Right ventricle myocardium superior (tissue), 1 donor: ENCODE results near the gene ASB18. TPM values are rescaled to one million over a fixed set of nuclear protein-coding genes. Genes with fewer than 3 reads are reported as not detected.

Experiments
- ATAC-seq: fragments of 200-7000 bp; cut with Tn5 transposase; one replicate; pipeline ENCODE4 v1.9.1; 2020; ENCODE audit warnings: mild to moderate bottlenecking; ENCODE audit not compliant: poor library complexity
- DNase-seq: peaks from one replicate; pipeline ENCODE4 v3.0.0-alpha.2; 2020
- intact Hi-C: fragments of 100-400 bp; cut with DNase I; formaldehyde crosslinking; loops from one replicate; pipeline ENCODE4 v1.11.2; 2022
- total RNA-seq: library from RNA; stranded (reverse); fragmentation: NEBNext Ultra II Directional; extraction: Animal tissue kit (Norgen Biotek cat#: 25700); gene quantifications from one replicate; pipeline ENCODE4 v1.2.1, GENCODE V29; 2021
- donor health status: DM: no; HTN: yes; CAD: no; lungs with severe emphysema.

ASB18 gene
- total RNA-seq, 1 donor from 2014 or later: 4.5 TPM

DNA sequence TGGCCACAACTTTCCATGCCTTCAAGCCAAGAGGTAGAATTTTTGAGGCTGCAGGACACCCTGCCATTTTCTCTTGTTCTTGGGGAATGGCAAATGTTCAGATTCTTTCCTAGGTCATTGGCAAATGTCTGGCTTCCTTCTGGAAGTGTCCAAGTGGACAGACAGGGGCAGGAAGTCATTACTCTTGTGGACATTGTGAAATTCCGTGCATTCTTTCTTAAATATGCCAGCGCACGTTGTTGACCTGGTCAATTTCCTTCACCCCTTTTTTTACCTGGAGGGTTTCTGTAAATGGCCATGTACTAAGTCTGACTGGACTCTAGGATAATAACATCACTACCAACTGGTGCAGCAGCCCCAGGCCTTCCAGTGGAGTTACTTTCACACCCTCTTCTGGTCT lies 13.9 kb downstream of the ASB18 start:
- no peak for DNase-seq
- intact Hi-C loops: no loop called here

DNA sequence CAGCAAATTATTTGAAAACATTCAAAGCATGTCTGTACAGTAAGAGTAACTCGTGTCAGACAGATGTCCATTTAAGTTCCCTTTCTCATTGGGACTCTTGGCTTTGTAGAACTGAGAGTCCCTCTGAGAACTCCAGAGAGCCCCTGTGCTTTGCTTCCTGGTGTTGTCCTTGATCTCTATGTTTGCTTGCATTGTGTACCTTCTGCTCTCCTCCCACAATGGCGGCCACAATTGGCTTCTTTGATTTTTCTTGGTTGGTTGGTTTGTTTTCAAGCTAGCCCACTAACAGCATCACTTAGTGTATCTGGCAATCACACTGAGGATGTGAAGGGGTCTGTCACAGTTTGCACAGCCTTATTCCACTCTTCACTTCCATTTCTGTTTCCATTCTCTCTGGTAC lies 15.1 kb downstream of the ASB18 start:
- DNase-seq: no peak
- intact Hi-C loops: no loop called here
- no peak for ATAC-seq

More for the DNA sequence above, 13.9 kb downstream of the ASB18 start:
- no peak for ATAC-seq

DNA sequence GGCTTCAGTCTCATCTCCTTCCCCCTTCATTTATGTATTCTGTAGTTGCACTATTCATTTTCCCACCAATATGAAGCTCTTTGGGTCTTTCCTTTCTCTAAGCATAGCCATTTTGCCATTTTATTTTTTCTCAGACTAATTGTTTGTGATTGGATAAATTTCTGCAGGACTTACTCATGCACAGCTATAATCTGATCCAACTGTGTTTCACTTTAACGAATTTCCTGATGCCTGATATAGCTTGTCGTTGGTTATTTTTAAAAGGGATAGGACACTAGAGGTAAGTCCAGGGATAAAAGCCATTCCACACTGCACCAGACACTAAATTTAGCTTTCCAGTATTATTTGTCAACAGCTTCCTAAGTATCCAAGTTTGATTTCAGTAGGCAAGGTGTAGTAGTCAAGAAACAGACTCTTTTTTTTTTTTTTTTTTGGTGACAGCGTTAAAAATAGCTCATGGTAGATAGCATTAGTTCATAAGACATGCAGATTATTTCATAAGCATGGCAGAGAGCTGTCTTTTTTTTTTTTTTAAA lies 17.4 kb downstream of the ASB18 start:
- ATAC-seq: peak; percentile 80
- intact Hi-C loops: no loop called here
- no peak for DNase-seq

DNA sequence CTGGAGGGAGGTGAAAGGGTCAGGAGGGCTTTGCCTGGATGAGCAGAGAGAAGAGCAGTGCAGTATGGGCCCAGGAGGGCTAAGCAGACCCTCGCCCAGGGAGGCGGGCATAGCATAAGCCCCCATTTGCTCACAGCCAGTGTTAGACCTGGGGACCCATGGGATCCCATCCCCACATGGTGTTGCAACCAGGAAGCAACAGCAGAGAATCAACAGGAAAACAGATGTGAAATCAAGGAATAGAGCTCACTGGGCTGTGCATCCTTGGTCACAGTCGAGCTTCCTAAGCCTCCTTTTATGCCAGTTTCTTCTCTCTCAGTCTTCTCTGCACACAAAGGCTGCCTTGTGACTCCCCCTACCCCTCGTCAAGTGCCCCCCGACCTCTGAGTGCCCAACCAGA lies 19.9 kb downstream of the ASB18 start:
- intact Hi-C loops: no loop called here
- ATAC-seq: no peak

DNA sequence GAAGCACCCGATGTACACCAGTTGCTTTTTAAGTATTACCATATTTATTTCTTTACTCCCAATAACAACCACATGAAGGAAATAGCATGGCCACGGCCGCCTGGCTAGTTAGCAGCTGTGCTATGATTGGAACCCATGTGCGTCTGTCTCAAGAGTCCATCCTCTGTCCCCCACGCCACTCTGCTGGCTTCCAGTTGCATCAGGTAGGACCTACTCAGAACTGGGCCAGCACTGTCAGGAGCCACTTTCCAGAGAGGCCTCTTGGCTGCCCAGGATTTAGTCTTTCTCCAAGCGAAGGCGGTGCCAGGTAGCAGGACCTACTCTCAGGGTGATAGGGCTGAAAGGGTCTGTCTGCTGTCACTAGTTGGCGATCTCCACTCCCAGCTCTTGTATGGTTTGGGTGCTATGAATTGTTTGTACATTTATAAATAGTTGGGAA lies 22.1 kb downstream of the ASB18 start:
- intact Hi-C loops: no loop called here
- DNase-seq: no peak
- ATAC-seq: no peak

More for the DNA sequence above, 19.9 kb downstream of the ASB18 start:
- DNase-seq: no peak

DNA sequence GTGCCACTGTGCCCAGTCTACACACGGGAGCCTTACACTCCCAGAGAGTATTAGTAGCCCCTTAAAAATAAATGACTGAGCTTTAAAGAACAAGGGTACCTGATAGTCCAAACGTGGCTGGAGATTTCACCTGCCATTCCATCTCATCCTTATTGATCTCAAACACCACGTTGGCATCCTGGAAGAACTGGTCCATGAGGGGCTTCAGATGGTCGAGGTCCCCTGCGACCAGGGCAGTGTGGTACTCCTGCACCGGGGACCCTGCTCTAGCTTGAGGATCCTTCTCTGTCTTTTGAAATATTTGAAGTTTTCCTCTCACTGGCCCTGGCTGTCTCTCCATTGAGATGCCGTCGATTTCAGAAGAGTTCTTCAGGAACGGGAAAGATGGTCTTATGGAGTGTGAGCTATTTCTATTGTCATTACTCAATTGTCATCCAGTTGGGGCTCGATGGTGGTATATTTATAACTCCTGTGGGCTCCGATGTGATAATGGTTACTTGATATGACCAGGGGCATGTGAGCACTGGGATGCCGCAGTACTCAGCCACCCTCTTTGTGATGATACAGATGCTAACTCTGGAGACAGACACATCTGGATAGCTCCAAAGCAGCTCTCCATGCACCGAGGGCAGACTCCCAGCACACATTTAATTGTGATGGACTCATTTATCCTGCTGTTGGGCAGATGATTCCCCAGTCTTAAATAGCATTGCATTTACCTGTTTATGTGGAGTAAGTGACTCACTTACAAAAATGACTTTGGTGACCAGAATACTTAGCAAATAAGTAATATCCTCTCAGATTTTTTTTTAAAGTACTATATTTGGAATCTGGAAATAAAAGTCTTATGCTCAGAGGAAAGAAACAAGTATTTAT lies 22.8 kb downstream of the ASB18 start:
- intact Hi-C loops: no loop called here
- no peak for DNase-seq
- peak; percentile 4 for ATAC-seq

DNA sequence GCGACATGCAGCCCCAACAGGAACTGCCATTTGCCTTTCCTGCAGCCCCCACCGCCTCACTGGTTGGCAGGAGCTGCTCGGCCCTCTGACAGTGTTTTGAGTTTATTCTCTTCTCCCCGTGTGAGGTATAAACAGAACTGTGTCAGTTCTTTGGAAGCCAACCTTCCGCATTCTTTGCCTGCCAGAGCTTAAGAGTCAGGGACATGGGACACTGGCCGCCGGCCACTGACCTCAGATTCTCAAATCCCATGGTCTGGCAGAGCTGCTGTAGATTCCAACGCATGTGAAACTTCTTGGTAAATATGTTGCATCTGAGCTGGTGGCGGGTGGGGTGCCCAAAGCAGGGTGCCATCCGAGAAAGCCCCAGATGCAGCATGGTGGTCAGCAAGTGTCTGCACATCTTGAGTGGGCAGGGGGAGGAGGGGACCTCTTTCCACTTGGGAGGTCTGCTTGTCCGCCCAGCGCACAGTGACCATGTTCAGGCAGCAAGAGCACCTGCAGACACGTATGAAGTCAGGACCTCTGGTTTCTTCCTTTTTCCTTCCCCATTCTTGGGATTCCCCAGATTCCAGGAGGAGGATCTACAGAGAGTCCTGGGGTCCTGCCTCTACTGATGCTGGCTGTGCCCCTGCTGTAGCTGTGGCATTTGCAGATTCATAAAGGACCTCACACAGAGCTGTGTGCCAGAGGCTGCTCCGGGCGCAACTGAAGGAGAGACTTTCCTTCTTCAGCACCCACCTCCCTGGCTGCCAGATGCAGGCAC lies 23.8 kb downstream of the ASB18 start:
- ATAC-seq: peak; percentile 87
- DNase-seq: peak; percentile 81
- intact Hi-C loops: no loop called here

DNA sequence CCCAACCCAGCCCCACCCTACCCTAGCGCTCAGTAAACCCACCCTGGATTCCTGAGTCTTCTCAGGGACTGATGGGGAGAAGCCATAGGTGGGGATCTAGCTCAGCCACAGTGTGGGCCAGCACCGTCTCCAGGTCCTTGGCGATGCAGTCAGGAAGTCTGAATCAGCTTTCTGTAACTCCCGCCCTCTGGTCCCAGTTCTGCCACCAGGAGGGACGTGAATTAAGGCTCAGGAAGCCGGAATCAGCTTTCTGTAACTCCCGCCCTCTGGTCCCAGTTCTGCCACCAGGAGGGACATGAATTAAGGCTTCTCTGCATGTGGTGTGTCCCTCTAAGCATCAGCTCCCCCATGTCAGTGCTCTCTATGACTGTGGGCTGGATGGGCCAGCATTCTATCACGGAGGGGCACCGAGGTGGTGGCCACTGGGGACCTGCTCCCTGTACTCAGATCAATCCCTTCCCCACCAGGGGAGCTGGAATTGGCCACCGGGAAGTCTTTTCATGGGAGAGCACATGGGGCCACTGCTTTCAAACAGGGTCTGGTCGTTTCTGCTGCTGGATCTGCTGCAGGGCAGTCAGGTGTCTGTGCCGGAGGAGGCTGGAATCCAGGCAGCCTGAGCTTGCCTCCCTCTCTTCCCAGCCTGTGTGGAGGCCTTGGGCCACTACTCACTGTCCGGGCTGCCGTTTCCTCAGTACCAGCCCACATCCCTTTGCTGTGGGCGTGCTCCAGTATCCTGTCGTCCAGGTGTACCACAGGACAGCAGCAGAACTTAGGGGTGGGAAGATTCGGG lies 24.7 kb downstream of the ASB18 start:
- intact Hi-C loops: no loop called here
- DNase-seq: no peak

DNA sequence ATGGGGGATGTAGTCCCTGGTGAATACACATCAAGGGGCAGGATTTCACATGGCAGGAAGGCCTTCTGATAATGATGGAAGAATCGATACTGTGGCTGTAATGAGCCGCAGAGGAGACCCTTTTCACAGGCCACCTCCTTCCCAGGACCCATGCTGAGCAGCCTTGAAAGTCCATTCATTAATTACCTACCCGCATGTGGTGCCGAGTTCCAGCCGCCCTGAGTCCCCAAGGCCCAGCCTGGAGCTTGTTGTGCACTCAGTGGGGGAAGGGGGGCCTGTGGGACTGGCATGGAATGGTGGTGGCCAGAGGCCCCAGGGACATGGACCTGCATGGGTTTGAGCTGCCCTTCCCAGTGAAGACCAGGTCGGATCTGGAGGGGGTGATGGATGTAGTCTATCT lies 25.5 kb downstream of the ASB18 start:
- no peak for ATAC-seq
- intact Hi-C loops: no loop called here
- no peak for DNase-seq

More for the DNA sequence above, 24.7 kb downstream of the ASB18 start:
- ATAC-seq: peak; percentile 29

DNA sequence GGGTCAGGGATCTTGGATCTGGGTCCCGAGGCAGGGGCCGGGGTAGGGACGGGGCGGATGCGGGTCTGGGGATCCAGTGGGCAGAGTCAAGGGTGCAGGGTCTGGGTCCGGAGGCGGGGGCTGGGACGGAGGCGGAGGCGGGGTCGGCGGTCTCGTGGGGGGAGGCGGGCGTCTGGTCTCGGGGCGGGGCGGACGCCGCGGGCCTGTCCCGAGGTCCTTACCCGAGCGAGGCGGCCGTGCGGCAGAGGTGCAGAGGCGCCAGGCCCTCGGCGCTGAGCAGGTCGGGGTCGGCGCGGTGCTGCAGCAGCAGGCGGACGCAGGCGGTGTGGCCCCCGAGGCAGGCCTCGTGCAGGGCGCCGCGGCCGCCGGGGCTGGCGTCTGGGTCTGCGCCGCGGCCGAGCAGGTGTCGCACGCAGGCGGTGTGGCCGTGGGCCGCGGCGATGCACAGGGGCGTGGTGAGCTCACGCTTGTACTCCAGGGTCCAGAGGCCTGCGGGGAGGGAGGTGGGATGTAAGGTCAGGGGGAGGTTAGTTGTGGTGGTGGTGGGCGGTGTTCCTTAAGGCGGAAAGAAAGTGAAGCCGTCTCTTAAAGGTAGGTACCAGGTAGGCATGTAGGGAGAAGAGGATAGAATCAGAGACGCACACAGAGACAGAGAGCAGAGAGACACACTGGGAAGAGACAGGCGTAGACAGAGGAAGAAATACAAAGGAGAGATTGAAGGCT lies 26.6 kb downstream of the ASB18 start:
- DNase-seq: no peak
- intact Hi-C loops: no loop called here
- ATAC-seq: no peak

DNA sequence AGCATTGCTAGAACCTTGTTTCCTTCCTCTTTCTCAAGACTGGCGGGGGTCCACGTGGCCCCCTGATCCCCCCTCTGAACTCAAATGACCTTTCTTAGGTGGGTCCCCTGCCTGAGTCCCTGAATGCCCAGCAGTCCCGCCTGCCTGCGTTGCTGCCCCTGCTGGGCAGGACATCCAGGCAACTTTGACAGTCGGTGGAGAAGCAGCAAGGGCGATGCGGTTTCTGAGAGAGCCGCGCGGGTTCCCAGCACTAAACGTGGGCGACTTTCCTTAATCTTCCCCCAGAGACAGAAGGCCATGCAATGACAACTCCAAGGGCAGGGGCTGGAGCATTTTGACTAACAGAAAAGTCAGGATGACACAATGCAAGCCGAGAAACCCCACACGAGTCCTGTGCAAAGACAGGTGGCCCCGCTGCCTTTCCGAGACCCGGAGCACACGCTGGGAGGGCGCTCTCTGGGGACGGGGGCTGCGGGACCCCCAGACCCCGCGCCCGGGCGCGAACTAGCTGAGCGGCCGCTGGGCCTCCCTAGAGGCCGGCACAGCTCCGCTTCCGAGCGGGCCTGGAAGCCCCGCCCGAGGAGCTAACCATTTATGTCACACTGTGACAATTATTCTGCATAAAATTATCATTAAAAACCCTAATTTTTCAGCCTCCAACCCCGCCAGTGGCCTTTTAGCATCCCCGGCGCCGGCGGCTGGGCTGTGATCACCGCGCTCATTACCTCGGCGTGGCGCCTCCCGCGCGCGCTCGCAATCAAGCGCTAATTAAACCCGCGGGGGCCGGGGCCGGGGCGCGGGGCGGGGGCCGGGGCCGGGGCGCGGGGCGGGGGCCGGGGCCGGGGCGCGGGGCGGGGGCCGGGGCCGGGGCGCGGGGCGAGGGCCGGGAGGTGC lies 27.4 kb downstream of the ASB18 start:
- DNase-seq (no peak), ATAC-seq (no peak)
- intact Hi-C loops: no loop called here

DNA sequence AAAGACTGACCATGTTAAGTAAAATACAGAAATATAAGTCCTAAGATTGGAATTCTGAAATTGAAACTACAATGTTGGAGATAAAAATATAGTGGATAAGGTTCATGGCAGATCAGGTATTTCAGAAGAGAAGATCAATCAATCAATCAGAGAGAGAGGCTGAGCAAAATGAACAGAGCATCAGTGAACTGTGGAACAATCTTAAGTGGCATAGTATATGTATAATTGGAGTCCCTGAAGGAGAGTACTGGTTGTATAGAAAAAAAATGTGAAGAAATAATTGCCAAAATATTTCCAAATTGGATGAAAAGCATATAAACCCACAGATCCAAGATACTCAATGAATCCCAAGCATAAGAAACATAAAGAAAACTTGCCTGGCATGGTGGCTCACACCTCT lies 35.0 kb downstream of the ASB18 start:
- ATAC-seq: no peak
- intact Hi-C loops: no loop called here
- no peak for DNase-seq

DNA sequence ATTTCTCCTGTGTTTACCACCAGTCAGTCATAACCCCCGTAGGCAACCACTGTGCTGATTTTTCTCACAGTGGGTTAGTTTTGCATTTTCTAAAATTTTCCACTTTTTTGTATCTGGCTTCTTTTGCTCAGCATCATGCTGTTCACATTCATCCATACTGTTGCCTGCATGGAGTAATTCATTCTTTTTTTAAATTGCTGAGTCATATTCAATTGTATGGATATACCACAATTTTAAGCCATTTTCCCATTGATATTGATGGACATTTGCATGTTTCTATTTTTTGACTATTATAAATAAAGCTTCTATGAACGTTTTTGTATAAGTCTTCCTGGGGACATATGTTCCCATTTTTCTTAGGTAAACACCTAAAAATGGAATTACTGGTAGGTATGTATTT lies 40.5 kb downstream of the ASB18 start:
- no peak for ATAC-seq

DNA sequence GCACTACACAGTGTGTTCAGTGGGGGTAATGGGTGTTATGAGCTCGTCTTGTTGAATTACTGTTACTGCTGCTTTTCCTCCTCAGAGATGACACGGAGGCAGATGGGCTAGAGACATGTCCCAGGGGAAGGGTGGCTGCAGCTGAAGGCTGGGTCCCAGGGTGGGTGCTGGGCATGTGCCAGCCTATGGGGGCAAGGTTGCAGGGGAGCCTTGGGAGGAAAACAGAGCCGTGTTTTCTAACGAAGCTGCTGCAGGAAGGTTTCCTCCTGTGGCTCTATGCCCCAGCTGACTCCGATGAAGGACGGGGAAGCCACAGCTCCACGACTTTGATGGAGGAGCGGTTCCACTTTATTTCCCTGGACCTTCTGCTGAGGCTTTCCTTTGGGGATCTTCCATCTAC lies 42.4 kb downstream of the ASB18 start:
- intact Hi-C loops: no loop called here
- DNase-seq (no peak), ATAC-seq (no peak)

More for the DNA sequence above, 40.5 kb downstream of the ASB18 start:
- no peak for DNase-seq
- intact Hi-C loops: no loop called here

DNA sequence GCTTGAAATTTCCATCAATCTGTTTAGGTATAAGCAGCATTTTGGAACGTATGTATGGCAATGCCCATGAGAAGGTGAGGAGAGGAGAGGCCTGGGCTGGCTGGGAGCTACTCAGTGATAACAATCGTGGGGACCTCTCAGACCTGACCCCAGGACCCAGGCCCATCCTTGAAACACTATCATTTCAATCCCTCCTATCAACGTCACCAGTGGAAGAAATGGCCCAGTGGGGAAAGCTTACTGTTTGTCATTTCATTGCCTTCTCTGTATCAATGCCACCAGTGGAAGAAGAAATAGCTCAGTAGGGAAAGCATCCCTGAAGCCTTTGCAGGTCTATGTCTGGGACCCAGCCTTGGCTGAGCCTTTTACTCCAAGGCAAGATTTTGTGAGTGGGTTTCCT lies 44.8 kb downstream of the ASB18 start:
- DNase-seq (no peak), ATAC-seq (no peak)
- intact Hi-C loops: no loop called here

DNA sequence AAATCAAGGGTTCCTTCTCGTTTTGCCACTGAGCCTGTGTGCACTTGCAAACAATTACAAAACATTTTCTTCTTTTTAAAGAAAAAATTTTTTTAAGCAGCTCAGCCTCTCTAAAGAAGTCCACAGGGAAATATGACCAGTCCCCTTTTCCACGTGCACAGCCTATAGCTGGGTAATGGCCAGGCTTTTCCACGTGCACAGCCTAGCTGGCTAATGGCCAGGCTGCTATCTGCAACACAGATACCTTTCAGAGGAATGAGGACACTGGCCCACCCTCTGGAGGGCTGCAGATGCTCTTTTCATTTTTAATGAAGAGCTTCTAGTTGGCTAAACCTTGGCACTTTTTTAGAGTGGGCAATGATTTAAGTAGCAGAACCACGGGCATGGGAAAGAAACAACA lies 46.3 kb downstream of the ASB18 start:
- DNase-seq: no peak
- ATAC-seq: no peak
- intact Hi-C loops: no loop called here

DNA sequence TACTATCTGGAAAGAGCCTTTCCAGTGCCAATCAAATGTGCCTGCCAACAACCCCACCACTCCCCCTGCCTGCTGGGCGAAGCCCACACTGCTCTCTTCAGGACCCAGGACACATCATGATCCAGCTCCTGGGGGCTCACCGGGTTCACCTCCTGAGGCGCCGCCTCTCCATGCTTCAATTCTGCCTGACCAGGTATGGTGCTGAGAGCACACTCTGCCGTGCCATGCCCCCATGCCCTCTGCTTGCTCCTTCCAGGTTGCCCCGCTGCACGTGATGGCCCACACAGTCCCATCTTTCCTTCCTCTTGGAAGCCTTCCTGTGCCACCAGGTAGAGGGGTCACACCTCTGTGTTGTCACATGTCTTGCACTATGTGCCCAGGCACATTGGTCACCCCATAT lies 47.5 kb downstream of the ASB18 start:
- ATAC-seq (no peak), DNase-seq (no peak)
- intact Hi-C loops: no loop called here
